Measurements from ENCODE around the gene PRDM2.

DNA sequence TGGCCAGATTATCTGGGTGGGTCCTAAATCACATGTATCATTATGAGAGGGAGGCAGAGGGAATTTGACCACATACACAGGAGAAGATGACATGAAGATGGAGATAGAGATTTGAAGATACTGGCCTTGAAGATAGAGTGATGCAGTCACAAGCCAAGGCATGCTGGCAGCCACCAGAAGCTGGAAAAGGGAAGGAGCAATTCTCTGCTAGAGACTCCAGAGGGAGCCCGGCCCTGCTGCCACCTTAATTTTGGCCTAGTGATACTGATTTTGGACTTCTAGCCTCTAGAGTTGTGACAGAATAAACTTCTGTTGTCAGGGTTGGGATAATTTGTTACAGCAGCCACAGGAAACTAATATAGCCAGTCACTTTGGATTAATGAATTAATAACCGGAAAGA, 2.2 kb upstream of the PRDM2 start:
- TF ChIP-seq CTCF (IDR thresholded peaks at IDR 0.05 in 8 of 11, conservative IDR thresholded peaks at IDR 0.05 in 3 of 11) (no peak), POLR2AphosphoS5 (IDR thresholded peaks at IDR 0.05) (no peak), POLR2A (IDR thresholded peaks at IDR 0.05) (no peak)

All from spleen (tissue), 7 donors.